ENCODE measurements around the gene TMEM168. TPM values are rescaled to one million over a fixed set of nuclear protein-coding genes. Genes with fewer than 3 reads are reported as not detected.

TMEM168 gene
- total RNA-seq, 1 experiment from 2014 or later, result 13.9 TPM

- Histone ChIP-seq H2BK20ac (ENCODE audit: low read depth, low read length, poor library complexity, severe bottlenecking) (no peak overlapping the region), H3K27ac (ENCODE audit: insufficient read length, low read depth, low read length) (no peak overlapping the region), H3K27me3 (ENCODE audit: insufficient read depth, low read length) (no peaks in the 10 kb centered on the region), H3K4me1 (ENCODE audit: insufficient read depth, low read length) (no peaks in the 10 kb centered on the region), H4K5ac (ENCODE audit: insufficient read length, low read depth, low read length) (no peak overlapping the region), H3K23ac (ENCODE audit: insufficient read length, low read depth, low read length) (no peak overlapping the region), H2BK15ac (ENCODE audit: low read depth, low read length) (no peak overlapping the region), H4K91ac (ENCODE audit: insufficient read length, low read depth, low read length) (no peak overlapping the region), H4K20me1 (ENCODE audit: control insufficient read depth, insufficient read depth, insufficient read length) (no peaks in the 10 kb centered on the region), H3K4me2 (ENCODE audit: insufficient read depth, insufficient read length, low read length) (no peak overlapping the region), H3K79me2 (ENCODE audit: insufficient read depth, low read length) (no peaks in the 10 kb centered on the region), H2AK5ac (ENCODE audit: insufficient read length, low read length) (no peak overlapping the region), H3K4ac (ENCODE audit: low read depth, low read length) (no peak overlapping the region), H3T11ph (ENCODE audit: low read length) (no peak overlapping the region), H3K23me2 (ENCODE audit: insufficient read length, low read depth, low read length, poor library complexity, severe bottlenecking) (no peaks in the 10 kb centered on the region), H3K18ac (ENCODE audit: insufficient read length, low read depth, low read length) (no peak overlapping the region), H3K9ac (ENCODE audit: extremely low read depth, insufficient read length, low read length) (no peak overlapping the region), H4K8ac (replicated peaks; ENCODE audit: insufficient read length, low read depth, low read length) (no peak overlapping the region), H3K79me1 (ENCODE audit: insufficient read depth, low read depth, low read length, poor library complexity, severe bottlenecking) (no peaks in the 10 kb centered on the region), H2BK5ac (ENCODE audit: insufficient read length, low read length) (no peak overlapping the region), H2BK12ac (ENCODE audit: insufficient read length, low read depth, low read length) (no peak overlapping the region), H3K56ac (ENCODE audit: insufficient read length, low read depth, low read length) (no peak overlapping the region), H2BK120ac (ENCODE audit: low read depth, low read length, poor library complexity, severe bottlenecking) (no peak overlapping the region), H3K14ac (ENCODE audit: insufficient read depth, low read length) (no peak overlapping the region), H2AFZ (ENCODE audit: low read length) (no peak overlapping the region), H3K9me3 (ENCODE audit: control insufficient read depth, low read depth, low read length) (no peaks in the 10 kb centered on the region)
- Mint-ChIP-seq H3K4me3 (no peak overlapping the region), H3K36me3 (ENCODE audit: insufficient read depth in 1 of 3, low read depth in 3 of 3) (no peaks in the 10 kb centered on the region), H3K4me1 (no peaks in the 10 kb centered on the region), H3K27ac (no peak overlapping the region), H3K9me3 (peaks cover 0 to 2% of the 10 kb centered on the region in 2 experiments; a peak in 1 of 5 replicates), H3K27me3 (ENCODE audit: low read depth) (no peaks in the 10 kb centered on the region)
- no CpG with 5 or more reads among the region's 2 CpGs for WGBS (ENCODE audit: extremely low coverage, insufficient read length, low lambda C conversion rate)
- TF ChIP-seq, protein P1, sequence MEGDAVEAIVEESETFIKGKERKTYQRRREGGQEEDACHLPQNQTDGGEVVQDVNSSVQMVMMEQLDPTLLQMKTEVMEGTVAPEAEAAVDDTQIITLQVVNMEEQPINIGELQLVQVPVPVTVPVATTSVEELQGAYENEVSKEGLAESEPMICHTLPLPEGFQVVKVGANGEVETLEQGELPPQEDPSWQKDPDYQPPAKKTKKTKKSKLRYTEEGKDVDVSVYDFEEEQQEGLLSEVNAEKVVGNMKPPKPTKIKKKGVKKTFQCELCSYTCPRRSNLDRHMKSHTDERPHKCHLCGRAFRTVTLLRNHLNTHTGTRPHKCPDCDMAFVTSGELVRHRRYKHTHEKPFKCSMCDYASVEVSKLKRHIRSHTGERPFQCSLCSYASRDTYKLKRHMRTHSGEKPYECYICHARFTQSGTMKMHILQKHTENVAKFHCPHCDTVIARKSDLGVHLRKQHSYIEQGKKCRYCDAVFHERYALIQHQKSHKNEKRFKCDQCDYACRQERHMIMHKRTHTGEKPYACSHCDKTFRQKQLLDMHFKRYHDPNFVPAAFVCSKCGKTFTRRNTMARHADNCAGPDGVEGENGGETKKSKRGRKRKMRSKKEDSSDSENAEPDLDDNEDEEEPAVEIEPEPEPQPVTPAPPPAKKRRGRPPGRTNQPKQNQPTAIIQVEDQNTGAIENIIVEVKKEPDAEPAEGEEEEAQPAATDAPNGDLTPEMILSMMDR (conservative IDR thresholded peaks at IDR 0.05), result no peak
- no peak for DNase-seq
Observed at GRCh38 chr7:112714917-112715316, 75.3 kb downstream of the TMEM168 start.
